SIG-M5 treated with dmso at 0.1 percent for 504 hours (cell line): ENCODE measurements around the gene ADIG.

Experiments used
- DNase-seq: peaks from one replicate; lab custom pipeline; 2025; ENCODE audit not compliant: unreplicated experiment; lab: John Stamatoyannopoulos, UW

ADIG gene

DNA sequence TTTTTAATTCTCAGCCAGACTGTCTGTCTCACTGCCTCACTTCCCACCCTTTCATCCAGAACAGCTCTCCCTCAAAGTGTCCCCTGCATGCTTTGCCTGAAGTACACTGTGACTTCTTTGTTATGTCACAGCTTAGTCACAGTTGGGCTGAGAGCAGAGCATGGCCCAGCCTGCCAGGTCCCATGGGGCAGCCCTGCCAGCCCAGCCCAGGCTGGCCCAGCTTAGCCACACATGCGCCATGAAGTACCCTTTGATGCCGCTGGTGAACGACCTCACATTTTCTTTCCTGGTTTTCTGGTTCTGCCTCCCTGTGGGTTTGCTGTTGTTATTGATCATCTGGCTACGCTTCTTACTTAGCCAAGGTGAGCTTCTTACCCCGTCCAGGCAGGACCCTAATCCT is at the start of gene ADIG:
TSS of gene ADIG (plus strand) at position 185 of the 400 bp plus-strand sequence. CDS start at position 239, 54 bp downstream.
- DNase-seq: no peak

DNA sequence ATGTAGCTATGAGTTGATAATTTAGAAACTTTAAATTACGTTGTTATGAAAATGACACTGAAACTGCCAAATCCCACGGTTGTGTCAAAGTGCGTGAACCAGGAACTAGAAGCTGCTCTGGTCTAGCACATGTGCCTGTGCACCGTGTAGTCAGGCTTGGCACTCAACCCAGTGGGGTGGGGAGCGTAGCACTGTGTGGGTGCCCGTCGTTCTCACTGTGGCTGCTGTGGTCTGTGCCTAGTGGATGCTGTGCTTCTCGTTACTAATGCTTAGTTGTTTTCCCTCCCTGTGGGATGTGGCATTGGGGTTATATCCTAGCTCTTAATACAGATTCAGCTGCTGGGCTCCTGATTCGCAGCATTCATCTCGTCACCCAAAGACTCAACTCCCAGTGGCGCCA is 46.2 kb upstream of the ADIG start:
- no peak for DNase-seq

DNA sequence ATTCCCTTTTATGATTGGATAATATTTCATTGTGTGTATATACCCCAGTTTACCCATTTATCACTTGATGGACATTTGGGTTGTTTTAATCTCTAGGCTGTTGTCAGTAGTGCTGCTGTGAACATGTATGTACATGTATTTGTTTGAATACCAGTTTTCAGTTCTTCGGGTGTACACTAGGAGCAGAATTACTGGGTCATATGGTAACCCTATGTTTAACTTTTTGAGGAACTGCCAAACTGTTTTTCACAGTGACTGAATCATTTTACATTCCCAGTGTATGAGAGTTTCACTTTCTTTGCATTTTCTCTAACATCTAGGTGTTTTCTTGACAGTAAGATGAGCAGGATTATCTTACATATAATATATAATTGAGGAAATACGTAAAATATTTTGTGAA is 44.7 kb upstream of the ADIG start:
- DNase-seq: no peak

DNA sequence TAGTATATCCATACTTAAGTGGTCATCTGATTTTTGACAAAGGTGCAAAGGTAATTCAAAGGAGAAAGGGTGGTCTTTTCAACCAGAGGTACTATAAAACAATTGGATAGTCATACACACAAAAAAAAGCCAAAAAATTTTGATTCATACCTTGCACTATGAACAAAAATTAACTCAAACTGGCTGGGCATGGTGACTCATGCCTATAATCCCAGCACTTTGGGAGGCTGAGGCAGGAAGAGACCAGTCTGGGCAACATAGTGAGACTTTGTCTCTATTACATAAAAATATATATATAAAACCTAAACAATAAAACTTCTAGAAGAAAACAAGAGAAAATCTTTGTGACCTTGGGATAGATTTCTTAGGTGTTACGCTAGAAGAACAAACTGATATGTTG is 43.8 kb upstream of the ADIG start:
- DNase-seq: no peak

DNA sequence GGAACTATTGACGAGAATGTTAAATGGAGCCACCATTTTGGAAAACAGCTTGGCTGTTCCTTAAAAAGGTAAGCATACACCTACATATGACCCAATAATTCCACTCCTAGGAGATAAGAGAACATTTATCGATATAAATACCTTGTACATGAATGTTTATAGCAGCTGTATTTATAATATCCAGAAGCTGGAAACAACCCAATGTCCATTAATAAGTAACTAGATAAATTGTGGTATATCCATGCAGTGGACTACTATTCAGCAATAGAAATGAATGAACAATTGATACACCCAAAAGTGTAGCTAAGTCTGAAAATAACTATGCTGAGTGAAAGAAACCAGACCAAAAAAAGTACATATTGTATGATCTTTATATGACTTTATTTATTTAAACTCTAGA is 42.2 kb upstream of the ADIG start:
- no peak for DNase-seq

- DNase-seq: no peak
Measured at GRCh38 chr20:38543014-38543906, 37.7 kb upstream of the ADIG start.

GRCh38 chr20:38545771-38546170 is 35.2 kb upstream of the ADIG start:
- no peak for DNase-seq

- DNase-seq: no peak
Measured at GRCh38 chr20:38547288-38548085, 33.5 kb upstream of the ADIG start.

DNA sequence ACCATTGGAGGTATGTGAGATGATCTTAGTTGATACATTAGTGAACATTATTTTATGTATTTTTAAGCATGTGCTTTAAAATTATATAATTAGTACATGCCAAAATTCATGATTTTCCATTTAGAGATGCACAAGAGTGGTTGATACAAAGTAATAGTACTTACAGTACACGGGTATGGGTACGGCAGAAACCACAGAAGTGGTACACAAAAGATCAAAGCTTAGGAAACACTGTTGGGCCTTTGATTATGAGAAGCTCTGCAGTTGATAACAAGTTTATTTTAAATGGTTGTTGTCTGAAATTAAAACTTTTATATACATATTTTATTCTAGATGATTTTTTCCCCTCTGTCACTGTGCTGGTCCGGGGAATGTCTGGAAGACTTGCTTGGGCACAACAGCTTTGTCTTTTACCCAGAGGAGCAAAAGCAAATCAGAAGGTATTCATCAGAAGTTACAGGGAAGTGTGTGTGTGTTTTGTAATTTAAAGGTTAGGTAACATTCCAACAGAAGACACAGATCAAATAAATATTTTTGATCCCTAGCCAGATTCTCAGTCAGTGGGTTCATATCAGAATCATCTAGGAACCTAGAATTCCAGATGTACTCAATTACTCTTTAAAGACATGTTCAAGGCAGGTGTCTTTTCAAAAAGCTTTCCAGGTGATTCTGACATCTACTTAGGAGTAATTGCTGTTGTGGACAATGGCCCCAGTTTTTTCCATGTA is 32.5 kb upstream of the ADIG start:
- DNase-seq: no peak

- DNase-seq: no peak
Measured at GRCh38 chr20:38550274-38550673, 30.7 kb upstream of the ADIG start.

DNA sequence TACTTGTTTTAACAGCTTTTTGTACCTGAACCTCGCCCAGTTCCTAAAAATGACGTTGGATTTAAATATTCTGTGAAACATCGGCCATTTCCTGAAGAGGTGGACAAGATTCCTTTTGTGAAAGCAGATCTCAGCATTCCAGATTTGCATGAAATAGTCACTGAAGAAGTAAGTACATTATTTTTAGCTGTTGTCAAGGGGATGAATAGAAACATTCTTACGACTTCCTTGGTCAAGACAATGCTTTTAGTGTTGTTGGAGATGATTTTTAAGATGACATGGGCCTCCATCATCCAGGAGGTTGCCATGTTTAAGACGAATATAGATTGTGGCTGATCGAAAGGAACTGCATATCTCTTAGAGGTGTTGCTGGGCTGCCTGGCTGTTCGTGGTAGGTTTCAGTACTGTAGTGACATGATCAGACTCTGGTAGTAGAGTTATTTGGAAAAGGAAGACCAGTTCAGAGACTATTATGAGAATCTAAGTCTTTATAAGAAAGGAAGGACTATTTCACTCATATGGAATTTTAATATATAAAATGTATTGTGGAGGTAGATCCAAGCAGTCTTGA is 29.9 kb upstream of the ADIG start:
- no peak for DNase-seq

GRCh38 chr20:38554986-38555385 is 26.0 kb upstream of the ADIG start:
- DNase-seq: no peak

DNA sequence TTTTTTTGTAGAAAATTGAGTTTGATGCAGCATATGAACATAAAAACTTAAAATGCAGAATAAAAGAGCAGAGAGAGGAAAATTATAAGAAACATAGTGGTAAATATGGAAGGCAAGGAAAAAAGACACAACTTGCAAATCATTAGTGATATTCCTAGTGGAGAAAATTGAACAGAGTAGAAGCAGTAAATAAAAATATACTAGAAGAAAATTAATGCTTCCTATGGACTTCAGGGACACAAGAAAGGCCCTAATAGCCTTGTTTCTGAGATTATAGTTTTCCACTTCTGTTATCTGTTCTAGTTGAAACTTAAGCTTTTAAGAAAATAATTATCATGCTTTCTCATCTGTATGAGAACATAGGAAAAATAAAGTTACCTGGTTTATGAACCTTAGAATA is 25.6 kb upstream of the ADIG start:
- DNase-seq: no peak

- DNase-seq: no peak
Measured at GRCh38 chr20:38557174-38557573, 23.8 kb upstream of the ADIG start.

DNA sequence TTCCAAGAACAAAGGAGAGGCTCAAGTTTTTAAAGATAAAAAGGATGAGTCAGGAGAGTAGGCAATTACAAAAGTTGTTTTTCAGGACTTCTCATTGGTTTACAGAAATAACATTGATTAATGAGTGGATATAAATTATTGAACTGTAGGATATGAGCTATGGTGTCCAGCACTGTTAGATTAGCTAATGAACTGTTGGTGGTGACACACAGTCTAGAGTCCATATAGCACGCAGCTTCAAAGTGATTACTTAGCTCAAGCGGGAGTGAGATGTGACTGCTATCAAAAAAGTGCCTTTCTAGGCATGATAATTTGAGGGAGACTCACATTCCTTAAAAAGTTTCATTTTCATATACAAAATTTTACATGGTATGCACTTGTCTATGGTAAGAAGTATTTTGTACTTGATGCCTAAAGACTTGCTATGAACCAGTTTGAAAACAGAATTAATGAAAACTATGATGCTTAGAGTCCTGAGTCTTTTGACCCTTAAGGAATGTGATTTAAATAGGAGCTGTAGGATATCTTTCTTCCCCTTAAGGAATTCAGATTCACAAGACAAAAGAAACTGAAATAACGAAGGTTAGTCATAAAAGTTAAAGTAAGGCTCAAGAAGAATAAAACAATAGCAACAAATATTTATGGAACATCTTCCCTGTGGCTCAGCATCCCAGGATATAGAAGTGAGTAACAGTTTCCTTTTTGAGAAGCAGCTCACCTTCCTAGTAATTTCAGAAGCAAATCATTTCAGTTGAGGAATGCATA is 22.2 kb upstream of the ADIG start:
- no peak for DNase-seq

- DNase-seq: no peak
Measured at GRCh38 chr20:38559764-38560163, 21.2 kb upstream of the ADIG start.

GRCh38 chr20:38563802-38564431 is 17.1 kb upstream of the ADIG start:
- no peak for DNase-seq

- no peak for DNase-seq
Measured at GRCh38 chr20:38564680-38565079, 16.3 kb upstream of the ADIG start.

GRCh38 chr20:38566036-38566598 is 14.9 kb upstream of the ADIG start:
- no peak for DNase-seq
